PC-9 (cell line): Measurements from ENCODE around the gene REEP6. TPM values are rescaled to one million over a fixed set of nuclear protein-coding genes. Genes with fewer than 3 reads are reported as not detected.

ENCODE experiments used
- BruUV-seq: library from RNA; stranded (reverse); fragments of 400-500 nt; replicated peaks from 2 replicates; lab custom pipeline; 2021; lab: Mats Ljungman, UMichigan
- CTCF ChIA-PET: fragments of 300-600 bp; sonication (Branson Sonifier 250); formaldehyde crosslinking; loops from one replicate; lab custom pipeline; 2022; ENCODE audit warnings: antibody characterized with exemption; lab: Charles Lee
- POLR2A ChIA-PET: fragments of 300-600 bp; sonication (Branson Sonifier 250); formaldehyde crosslinking; loops from one replicate; lab custom pipeline; 2022; ENCODE audit warnings: antibody characterized with exemption; ENCODE audit not compliant: unreplicated experiment; lab: Charles Lee
- DNase-seq, 2 experiments: peaks; one replicate each; pipeline versions ENCODE4 v3.0.0 to v3.0.0-alpha.2; 2015 to 2022; ENCODE audit warnings: mixed read lengths in 1 of 2
- H2AFZ ChIP-seq: fragments of 200-600 bp; sonication (generic); 2 replicates; pipeline ENCODE4 v1.8.1; 2017; ENCODE audit warnings: antibody characterized with exemption
- H3F3A ChIP-seq: fragments of 200-600 bp; sonication (generic); 2 replicates; pipeline ENCODE4 v1.8.1; 2017; ENCODE audit warnings: antibody characterized with exemption, mild to moderate bottlenecking, low read depth; ENCODE audit not compliant: insufficient read depth
- H3K27ac ChIP-seq: fragments of 200-600 bp; sonication (generic); 2 replicates; pipeline ENCODE4 v1.6.1; 2016; ENCODE audit warnings: mixed run types
- H3K27me3 ChIP-seq: fragments of 200-600 bp; sonication (generic); 2 replicates; pipeline ENCODE4 v1.6.1; 2016; ENCODE audit warnings: low read depth, mixed run types; ENCODE audit not compliant: insufficient read depth
- H3K36me3 ChIP-seq: fragments of 200-600 bp; sonication (generic); 2 replicates; pipeline ENCODE4 v1.6.1; 2016; ENCODE audit warnings: low read depth, mixed run types
- H3K4me1 ChIP-seq: fragments of 200-600 bp; sonication (generic); replicated peaks from 2 replicates; pipeline ENCODE4 v1.6.1; 2016; ENCODE audit warnings: mixed run types; ENCODE audit not compliant: insufficient read depth
- H3K4me2 ChIP-seq: fragments of 200-600 bp; sonication (generic); 2 replicates; pipeline ENCODE4 v1.6.1; 2017; ENCODE audit warnings: mixed run types
- H3K4me3 ChIP-seq: fragments of 200-600 bp; sonication (generic); 2 replicates; pipeline ENCODE4 v1.6.1; 2016; ENCODE audit warnings: mixed run types
- H3K79me2 ChIP-seq: fragments of 200-600 bp; sonication (generic); 2 replicates; pipeline ENCODE4 v1.6.1; 2017; ENCODE audit warnings: low read depth, mixed run types
- H3K9me2 ChIP-seq: fragments of 200-600 bp; sonication (generic); 2 replicates; pipeline ENCODE4 v1.8.1; 2017; ENCODE audit warnings: mild to moderate bottlenecking; ENCODE audit not compliant: insufficient read depth
- H3K9me3 ChIP-seq: fragments of 200-600 bp; sonication (generic); 2 replicates; pipeline ENCODE4 v1.8.1; 2016; ENCODE audit warnings: low read depth; ENCODE audit not compliant: insufficient read depth
- H4K20me1 ChIP-seq: fragments of 200-600 bp; sonication (generic); 2 replicates; pipeline ENCODE4 v1.8.1; 2017; ENCODE audit not compliant: insufficient read depth
- CTCF ChIP-seq: fragments of 200-600 bp; sonication (generic); conservative IDR thresholded peaks from 2 replicates; pipeline ENCODE4 v1.6.1; 2017; ENCODE audit warnings: mixed run types, antibody characterized with exemption, mild to moderate bottlenecking, moderate library complexity
- EZH2 ChIP-seq: fragments of 200-600 bp; sonication (generic); IDR thresholded peaks from 2 replicates; pipeline ENCODE4 v1.8.0; 2017; ENCODE audit warnings: antibody characterized with exemption, low read depth
- intact Hi-C: fragments of 100-400 bp; cut with micrococcal nuclease; formaldehyde crosslinking; loops from one replicate; pipeline ENCODE4 v1.10.0; 2022; ENCODE audit not compliant: unreplicated experiment
- total RNA-seq: library from RNA; stranded (reverse); gene quantifications from 2 replicates; pipeline ENCODE4 v1.2.3, GENCODE V29; 2021

The REEP6 gene
- total RNA-seq, 1 experiment from 2014 or later: 39.5 TPM

GRCh38 chr19:1483131-1483978, 7.6 kb upstream of the REEP6 start:
- CTCF ChIA-PET: no interaction called here
- no TSS peak for BruUV-seq
- TF ChIP-seq CTCF: no peak
- no peak for TF ChIP-seq EZH2

GRCh38 chr19:1483979-1484428, 7.0 kb upstream of the REEP6 start:
- H3K9me2 ChIP-seq: no peaks in the 10 kb centered on the region
- TF ChIP-seq CTCF (no peak), EZH2 (no peak)
- DNase-seq: no peak
- no peaks in the 10 kb centered on the region for H3K36me3 ChIP-seq
- no peak overlapping the region for H3K4me3 ChIP-seq
- H3K79me2 ChIP-seq: no peaks in the 10 kb centered on the region
- BruUV-seq: no TSS peak
- H4K20me1 ChIP-seq: no peaks in the 10 kb centered on the region
- no peaks in the 10 kb centered on the region for H3K27me3 ChIP-seq
- H2AFZ ChIP-seq: no peak overlapping the region
- no peaks in the 10 kb centered on the region for H3K4me1 ChIP-seq
- peaks cover 7% of the 10 kb centered on the region; the same call in 1 of the 2 replicates for H3F3A ChIP-seq
- no peak overlapping the region for H3K4me2 ChIP-seq
- intact Hi-C loops: no loop called here
- CTCF ChIA-PET: no interaction called here
- no peak overlapping the region for H3K27ac ChIP-seq
- no peaks in the 10 kb centered on the region for H3K9me3 ChIP-seq
- POLR2A ChIA-PET: no interaction called here

More at GRCh38 chr19:1483131-1483978, 7.6 kb upstream of the REEP6 start:
- Histone ChIP-seq H3K9me3 (no peaks in the 10 kb centered on the region), H3K9me2 (no peaks in the 10 kb centered on the region), H3K79me2 (peaks cover 4% of the 10 kb centered on the region; the same call in 1 of the 2 replicates), H3K4me3 (no peak overlapping the region), H3K4me2 (no peak overlapping the region), H2AFZ (no peak overlapping the region), H3K4me1 (no peaks in the 10 kb centered on the region), H3F3A (peaks cover 7% of the 10 kb centered on the region; the same call in 1 of the 2 replicates), H3K27ac (no peak overlapping the region), H4K20me1 (no peaks in the 10 kb centered on the region), H3K27me3 (no peaks in the 10 kb centered on the region), H3K36me3 (no peaks in the 10 kb centered on the region)
- POLR2A ChIA-PET: no interaction called here
- intact Hi-C loops: no loop called here
- DNase-seq: no peak

GRCh38 chr19:1486720-1487575, 4.0 kb upstream of the REEP6 start:
- H3K79me2 ChIP-seq: peaks cover 6% of the 10 kb centered on the region
- H4K20me1 ChIP-seq: no peaks in the 10 kb centered on the region
- no peak overlapping the region for H3K4me2 ChIP-seq
- no peaks in the 10 kb centered on the region for H3K9me3 ChIP-seq
- ChIA-PET POLR2A (no interaction called here), CTCF (no interaction called here)
- TF ChIP-seq EZH2 (no peak), CTCF (no peak)
- no peaks in the 10 kb centered on the region for H3K9me2 ChIP-seq
- H3K36me3 ChIP-seq: no peaks in the 10 kb centered on the region
- intact Hi-C loops: no loop called here
- H3F3A ChIP-seq: peaks cover 7% of the 10 kb centered on the region; the same call in 1 of the 2 replicates
- BruUV-seq: no TSS peak
- peaks cover under 1% of the 10 kb centered on the region; the same call in 1 of the 2 replicates for H3K4me1 ChIP-seq
- no peaks in the 10 kb centered on the region for H3K27me3 ChIP-seq
- no peak overlapping the region for H2AFZ ChIP-seq
- no peak overlapping the region for H3K4me3 ChIP-seq
- no peak for DNase-seq
- no peak overlapping the region for H3K27ac ChIP-seq
